SU-DHL-6 (cell line): Measurements from ENCODE around the gene MAP4K3.

Source experiments
- EZH2phosphoT487 ChIP-seq: fragments of 200-600 bp; sonication (generic), shearing (Covaris generic); conservative IDR thresholded peaks from 2 replicates; pipeline ENCODE4 v1.6.1; 2018; ENCODE audit warnings: mild to moderate bottlenecking, antibody characterized with exemption, low read length, moderate library complexity, mixed read lengths
- TF ChIP-seq, protein P1 (sequence below): fragments of 200-600 bp; sonication (generic); IDR thresholded peaks from one replicate; pipeline ENCODE4 v1.5.1; 2017; ENCODE audit warnings: antibody characterized with exemption, mild to moderate bottlenecking, low read length, moderate library complexity; ENCODE audit not compliant: insufficient read depth, poor library complexity, severe bottlenecking

GRCh38 chr2:39301352-39301751 lies 135.7 kb downstream of the MAP4K3 start:
- TF ChIP-seq, protein P1, sequence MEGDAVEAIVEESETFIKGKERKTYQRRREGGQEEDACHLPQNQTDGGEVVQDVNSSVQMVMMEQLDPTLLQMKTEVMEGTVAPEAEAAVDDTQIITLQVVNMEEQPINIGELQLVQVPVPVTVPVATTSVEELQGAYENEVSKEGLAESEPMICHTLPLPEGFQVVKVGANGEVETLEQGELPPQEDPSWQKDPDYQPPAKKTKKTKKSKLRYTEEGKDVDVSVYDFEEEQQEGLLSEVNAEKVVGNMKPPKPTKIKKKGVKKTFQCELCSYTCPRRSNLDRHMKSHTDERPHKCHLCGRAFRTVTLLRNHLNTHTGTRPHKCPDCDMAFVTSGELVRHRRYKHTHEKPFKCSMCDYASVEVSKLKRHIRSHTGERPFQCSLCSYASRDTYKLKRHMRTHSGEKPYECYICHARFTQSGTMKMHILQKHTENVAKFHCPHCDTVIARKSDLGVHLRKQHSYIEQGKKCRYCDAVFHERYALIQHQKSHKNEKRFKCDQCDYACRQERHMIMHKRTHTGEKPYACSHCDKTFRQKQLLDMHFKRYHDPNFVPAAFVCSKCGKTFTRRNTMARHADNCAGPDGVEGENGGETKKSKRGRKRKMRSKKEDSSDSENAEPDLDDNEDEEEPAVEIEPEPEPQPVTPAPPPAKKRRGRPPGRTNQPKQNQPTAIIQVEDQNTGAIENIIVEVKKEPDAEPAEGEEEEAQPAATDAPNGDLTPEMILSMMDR: no peak
- TF ChIP-seq EZH2phosphoT487: no peak
